ENCODE measurements around the gene TESK1. TPM values are rescaled to one million over a fixed set of nuclear protein-coding genes. Genes with fewer than 3 reads are reported as not detected.
"Not testable (repeated sequence)": the region's sequence is repeated elsewhere in the genome, so short reads cannot be mapped to it uniquely, and the experiment has no call there.

Gene TESK1
- total and polyA plus RNA-seq, 2 experiments from 2014 or later: 6.8 to 10.7 TPM

DNA sequence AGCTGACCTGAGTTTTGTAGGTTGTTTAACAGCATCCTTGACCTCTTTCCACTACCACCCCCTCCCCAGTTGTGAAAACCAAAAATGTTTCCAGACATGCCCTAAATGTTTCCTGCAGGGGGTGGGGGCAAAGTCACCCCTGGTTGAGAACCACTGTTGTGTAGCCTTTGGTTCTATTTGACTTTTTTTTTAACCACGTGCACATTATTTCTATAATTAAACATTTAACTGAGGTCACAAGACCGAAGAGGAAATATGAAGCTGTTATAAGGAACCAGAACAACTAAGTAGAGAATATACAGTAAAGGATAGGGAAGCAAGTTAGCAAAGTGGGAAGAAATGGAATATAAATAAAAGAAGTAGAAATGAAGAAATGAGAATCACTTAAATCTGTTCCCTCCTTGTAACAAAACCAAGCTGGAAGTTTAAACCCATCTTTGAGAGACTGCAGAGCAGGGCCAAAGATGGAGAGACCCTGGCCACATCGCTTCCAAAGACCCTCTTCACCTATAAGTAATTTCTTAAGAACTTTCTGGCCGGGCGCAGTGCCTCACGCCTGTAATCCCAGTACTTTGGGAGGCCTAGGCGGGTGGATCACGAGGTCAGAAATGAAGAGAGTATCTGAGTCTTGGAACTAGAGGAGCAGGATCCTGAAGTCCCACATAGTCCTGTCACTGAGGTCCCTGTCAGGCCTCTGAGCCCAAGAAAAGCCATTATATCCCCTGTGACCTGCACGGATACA, 31.2 kb downstream of the TESK1 start (continued):
- no peak for TF ChIP-seq CREB1 (CRISPR knock-in tag; IDR thresholded peaks at IDR 0.05; ENCODE audit: low read depth)

DNA sequence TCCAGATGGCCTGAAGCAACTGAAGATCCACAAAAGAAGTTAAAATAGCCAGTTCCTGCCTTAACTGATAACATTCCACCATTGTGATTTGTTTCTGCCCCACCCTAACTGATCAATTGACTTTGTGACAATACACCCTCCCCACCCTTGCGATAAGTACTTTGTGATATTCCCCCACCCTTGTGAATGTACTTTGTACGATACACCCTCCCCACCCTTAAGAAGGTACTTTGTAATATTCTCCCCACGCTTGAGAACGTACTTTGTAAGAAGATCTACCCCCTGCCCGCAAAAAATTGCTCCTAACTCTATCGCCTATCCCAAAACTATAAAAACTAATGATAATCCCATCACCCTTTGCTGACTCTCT, 31.8 kb downstream of the TESK1 start:
- H3K79me2 ChIP-seq (replicated peaks; ENCODE audit: insufficient read depth); H3K4me3 ChIP-seq; H3K9me3 Mint-ChIP-seq; H3K4me3 Mint-ChIP-seq; H3K27me3 ChIP-seq (ENCODE audit: insufficient read depth); H3K36me3 ChIP-seq (ENCODE audit: insufficient read depth); H3K4me1 ChIP-seq (ENCODE audit: insufficient read depth); H3K27ac ChIP-seq (ENCODE audit: low read depth); DNase-seq (ENCODE audit: low spot score); ATAC-seq; H3K4me2 ChIP-seq; H3F3A ChIP-seq (replicated peaks; ENCODE audit: low read depth); H3K27me3 Mint-ChIP-seq (ENCODE audit: insufficient read depth, low read depth, poor library complexity); H3K27ac Mint-ChIP-seq; H4K20me1 ChIP-seq (replicated peaks; ENCODE audit: insufficient read depth); H3K9me2 ChIP-seq (ENCODE audit: insufficient read depth); H2AFZ ChIP-seq; H3K4me1 Mint-ChIP-seq; H3K36me3 Mint-ChIP-seq (ENCODE audit: low read depth): not testable (repeated sequence)

DNA sequence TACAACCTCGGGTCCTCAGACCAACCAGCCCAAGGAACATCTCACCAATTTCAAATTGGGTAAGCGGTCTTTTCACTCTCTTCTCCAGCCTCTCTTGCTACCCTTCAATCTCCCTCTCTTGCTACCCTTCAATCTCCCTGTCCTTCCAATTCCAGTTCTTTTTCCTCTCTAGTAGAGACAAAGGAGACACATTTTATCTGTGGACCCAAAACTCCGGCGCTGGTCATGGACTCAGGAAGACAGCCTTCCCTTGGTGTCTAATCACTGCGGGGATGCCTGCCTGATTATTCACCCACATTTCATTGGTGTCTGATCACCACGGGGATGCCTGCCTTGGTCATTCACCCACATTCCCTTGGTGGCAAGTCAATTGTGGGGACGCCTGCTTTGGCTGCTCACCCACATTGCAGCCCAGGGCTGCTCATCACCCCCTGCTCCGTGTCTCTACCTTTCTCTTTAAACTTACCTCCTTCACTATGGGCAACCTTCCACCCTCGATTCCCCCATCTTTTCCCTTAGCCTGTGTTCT, 32.4 kb downstream of the TESK1 start:
- not testable (repeated sequence) for H3K27ac ChIP-seq (ENCODE audit: low read depth); H3K36me3 ChIP-seq (ENCODE audit: insufficient read depth); H4K20me1 ChIP-seq (replicated peaks; ENCODE audit: insufficient read depth); ATAC-seq; H3K27me3 Mint-ChIP-seq (ENCODE audit: insufficient read depth, low read depth, poor library complexity); H3K4me3 Mint-ChIP-seq; H3K4me2 ChIP-seq; H3F3A ChIP-seq (replicated peaks; ENCODE audit: low read depth); H3K4me1 ChIP-seq (ENCODE audit: insufficient read depth); H2AFZ ChIP-seq; H3K9me2 ChIP-seq (ENCODE audit: insufficient read depth); H3K79me2 ChIP-seq (replicated peaks; ENCODE audit: insufficient read depth); DNase-seq (ENCODE audit: low spot score); H3K9me3 Mint-ChIP-seq; H3K27me3 ChIP-seq (ENCODE audit: insufficient read depth); H3K4me3 ChIP-seq; H3K36me3 Mint-ChIP-seq (ENCODE audit: low read depth); H3K27ac Mint-ChIP-seq; H3K4me1 Mint-ChIP-seq

DNA sequence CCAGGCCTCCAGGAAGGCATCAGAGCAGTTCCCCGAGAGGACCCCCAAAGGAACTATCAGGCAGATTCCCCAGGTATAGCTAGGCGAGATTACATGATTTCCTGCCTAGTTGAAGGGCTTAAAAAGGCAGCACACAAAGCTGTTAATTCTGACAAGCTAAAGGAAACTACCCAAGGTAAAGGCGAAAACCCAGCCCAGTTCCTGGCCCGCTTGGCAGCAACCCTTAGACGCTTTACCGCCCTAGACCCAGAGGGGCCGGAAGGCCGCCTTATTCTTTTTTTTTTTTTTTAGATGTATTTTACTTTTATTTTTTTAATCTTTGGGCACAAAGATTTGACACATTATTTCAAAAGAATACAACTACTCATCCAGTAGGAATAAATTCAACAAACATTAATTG, 33.7 kb downstream of the TESK1 start:
- not testable (repeated sequence) for H3K4me3 Mint-ChIP-seq; H3K36me3 ChIP-seq (ENCODE audit: insufficient read depth); H2AFZ ChIP-seq; H3K9me3 Mint-ChIP-seq; H4K20me1 ChIP-seq (replicated peaks; ENCODE audit: insufficient read depth); H3K27me3 Mint-ChIP-seq (ENCODE audit: insufficient read depth, low read depth, poor library complexity); H3F3A ChIP-seq (replicated peaks; ENCODE audit: low read depth); DNase-seq (ENCODE audit: low spot score); ATAC-seq; H3K79me2 ChIP-seq (replicated peaks; ENCODE audit: insufficient read depth); H3K4me1 ChIP-seq (ENCODE audit: insufficient read depth); H3K9me2 ChIP-seq (ENCODE audit: insufficient read depth); H3K4me1 Mint-ChIP-seq; H3K36me3 Mint-ChIP-seq (ENCODE audit: low read depth); H3K4me2 ChIP-seq; H3K27me3 ChIP-seq (ENCODE audit: insufficient read depth); H3K4me3 ChIP-seq; H3K27ac ChIP-seq (ENCODE audit: low read depth); H3K27ac Mint-ChIP-seq

DNA sequence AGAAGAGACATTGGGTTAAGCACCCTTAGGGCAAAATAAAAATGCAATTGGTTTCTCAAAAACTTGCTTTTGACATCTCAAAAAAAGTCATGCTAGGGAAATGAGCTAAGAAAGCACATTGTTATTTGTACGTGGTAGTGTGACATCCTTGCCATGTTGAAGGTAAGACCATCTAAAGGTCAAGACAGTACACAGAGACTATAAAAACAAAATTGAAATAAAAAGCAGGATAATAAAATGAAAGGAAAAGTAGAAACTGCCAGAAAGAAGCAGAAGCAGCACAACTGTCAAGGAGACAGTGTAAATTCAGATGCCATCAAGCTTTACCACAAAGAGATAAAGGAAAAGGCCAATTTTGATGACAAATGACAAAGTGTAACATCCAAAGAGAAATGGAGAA, 34.2 kb downstream of the TESK1 start:
- not testable (repeated sequence) for H3K4me1 Mint-ChIP-seq; H3K4me3 ChIP-seq; H3K79me2 ChIP-seq (replicated peaks; ENCODE audit: insufficient read depth); H3K4me1 ChIP-seq (ENCODE audit: insufficient read depth); H4K20me1 ChIP-seq (replicated peaks; ENCODE audit: insufficient read depth); H3K36me3 Mint-ChIP-seq (ENCODE audit: low read depth); H3F3A ChIP-seq (replicated peaks; ENCODE audit: low read depth); H3K4me2 ChIP-seq; H3K27me3 ChIP-seq (ENCODE audit: insufficient read depth); H2AFZ ChIP-seq; H3K9me2 ChIP-seq (ENCODE audit: insufficient read depth); DNase-seq (ENCODE audit: low spot score); H3K4me3 Mint-ChIP-seq; H3K9me3 Mint-ChIP-seq; ATAC-seq; H3K36me3 ChIP-seq (ENCODE audit: insufficient read depth); H3K27ac ChIP-seq (ENCODE audit: low read depth); H3K27ac Mint-ChIP-seq; H3K27me3 Mint-ChIP-seq (ENCODE audit: insufficient read depth, low read depth, poor library complexity)
